ENCODE measurements around the gene MYL10. TPM values are rescaled to one million over a fixed set of nuclear protein-coding genes. Genes with fewer than 3 reads are reported as not detected.
"Not testable (repeated sequence)": the region's sequence is repeated elsewhere in the genome, so short reads cannot be mapped to it uniquely, and the experiment has no call there.

MYL10 gene
- total RNA-seq, 5 donors from 2014 or later (not counting 1 experiment from before 2014, with no cell fraction given): not detected

DNA sequence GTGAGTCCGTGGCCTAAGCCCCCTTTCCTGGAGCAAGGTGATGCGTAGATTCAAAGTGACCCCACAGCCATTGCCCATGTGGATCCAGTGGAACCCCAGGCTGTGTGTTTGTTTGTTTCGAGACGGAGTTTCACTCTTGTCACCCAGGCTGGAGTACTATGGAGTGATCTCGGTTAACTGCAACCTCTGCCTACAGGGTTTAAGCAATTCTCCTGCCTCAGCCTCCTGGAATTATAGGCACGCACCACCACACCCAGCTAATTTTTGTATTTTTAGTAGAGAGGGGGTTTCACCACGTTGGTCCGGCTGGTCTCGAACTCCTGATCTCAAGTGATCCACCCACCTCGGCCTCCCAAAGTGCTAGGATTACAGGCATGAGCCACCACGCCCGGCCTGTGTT is 18.8 kb upstream of the MYL10 start:
- H3K4me3 Mint-ChIP-seq; POLR2A ChIA-PET; H3K27ac ChIP-seq (ENCODE audit: low read length); H3K27ac Mint-ChIP-seq; H3K9me3 Mint-ChIP-seq; ATAC-seq (replicated peaks in 1 of 4); H3K36me3 ChIP-seq (ENCODE audit: control insufficient read depth in 2 of 2, extremely low read depth in 1 of 2, insufficient read depth in 1 of 2, low read length in 1 of 2); DNase-seq; H3K4me1 ChIP-seq (ENCODE audit: control insufficient read depth in 1 of 2, extremely low read depth in 1 of 2, insufficient read depth in 2 of 2, low read length in 2 of 2); H3K4me3 ChIP-seq (ENCODE audit: control insufficient read depth in 1 of 2, extremely low read depth in 1 of 2, low read length in 1 of 2); H3K9me3 ChIP-seq; H3K36me3 Mint-ChIP-seq; CTCF ChIA-PET; H3K4me1 Mint-ChIP-seq: not testable (repeated sequence)
- 71% methylated on average over 3 of the region's 12 CpGs for WGBS (ENCODE audit: insufficient coverage)
- peaks cover 8 to 31% of the 10 kb centered on the region in 2 donors for H3K27me3 Mint-ChIP-seq
- H3K27me3 ChIP-seq (replicated peaks in 1 of 2; ENCODE audit: control insufficient read depth in 2 of 2, extremely low read depth in 1 of 2, insufficient read depth in 2 of 2, low read length in 1 of 2): peaks cover 0 to 36% of the 10 kb centered on the region in 2 experiments

GRCh38 chr7:101645951-101646350 is 16.9 kb upstream of the MYL10 start:
- POLR2A ChIA-PET: no interaction called here
- Mint-ChIP-seq H3K27ac (no peak overlapping the region), H3K9me3 (no peaks in the 10 kb centered on the region), H3K27me3 (peaks cover 8 to 22% of the 10 kb centered on the region in 2 donors), H3K36me3 (no peaks in the 10 kb centered on the region), H3K4me1 (no peaks in the 10 kb centered on the region), H3K4me3 (no peak overlapping the region)
- Histone ChIP-seq H3K9me3 (no peaks in the 10 kb centered on the region), H3K27ac (ENCODE audit: low read length) (no peak overlapping the region), H3K36me3 (ENCODE audit: control insufficient read depth in 2 of 2, extremely low read depth in 1 of 2, insufficient read depth in 1 of 2, low read length in 1 of 2) (no peaks in the 10 kb centered on the region), H3K4me1 (ENCODE audit: control insufficient read depth in 1 of 2, extremely low read depth in 1 of 2, insufficient read depth in 2 of 2, low read length in 2 of 2) (no peaks in the 10 kb centered on the region), H3K4me3 (ENCODE audit: control insufficient read depth in 1 of 2, extremely low read depth in 1 of 2, low read length in 1 of 2) (no peak overlapping the region), H3K27me3 (replicated peaks in 1 of 2; ENCODE audit: control insufficient read depth in 2 of 2, extremely low read depth in 1 of 2, insufficient read depth in 2 of 2, low read length in 1 of 2) (peaks cover 0 to 24% of the 10 kb centered on the region in 2 experiments)
- ATAC-seq (replicated peaks in 1 of 4) (no peak), DNase-seq (no peak)
- WGBS (ENCODE audit: insufficient coverage): 95% methylated on average over 11 of the region's 13 CpGs
- CTCF ChIA-PET: interaction anchor here in 1 of 2 donors (0.6 kb wide), 1 partner anchor 301 kb away, joined by 6 read pairs; no protein-coding TSS in a partner anchor

GRCh38 chr7:101644879-101645278 is 15.8 kb upstream of the MYL10 start:
- ATAC-seq (replicated peaks in 1 of 4) (no peak), DNase-seq (no peak)
- no peaks in the 10 kb centered on the region for H3K9me3 Mint-ChIP-seq
- Histone ChIP-seq H3K9me3 (no peaks in the 10 kb centered on the region), H3K27ac (ENCODE audit: low read length) (no peak overlapping the region), H3K4me1 (ENCODE audit: control insufficient read depth in 1 of 2, extremely low read depth in 1 of 2, insufficient read depth in 2 of 2, low read length in 2 of 2) (no peaks in the 10 kb centered on the region), H3K4me3 (ENCODE audit: control insufficient read depth in 1 of 2, extremely low read depth in 1 of 2, low read length in 1 of 2) (no peak overlapping the region), H3K36me3 (ENCODE audit: control insufficient read depth in 2 of 2, extremely low read depth in 1 of 2, insufficient read depth in 1 of 2, low read length in 1 of 2) (no peaks in the 10 kb centered on the region), H3K27me3 (replicated peaks in 1 of 2; ENCODE audit: control insufficient read depth in 2 of 2, extremely low read depth in 1 of 2, insufficient read depth in 2 of 2, low read length in 1 of 2) (peaks cover 0 to 13% of the 10 kb centered on the region in 2 experiments)
- no peaks in the 10 kb centered on the region for H3K4me1 Mint-ChIP-seq
- POLR2A ChIA-PET: no interaction called here
- CTCF ChIA-PET: no interaction called here
- peaks cover 3 to 16% of the 10 kb centered on the region in 2 donors for H3K27me3 Mint-ChIP-seq
- no peak overlapping the region for H3K4me3 Mint-ChIP-seq
- 76% methylated on average over 16 of the region's 18 CpGs for WGBS (ENCODE audit: insufficient coverage)
- H3K27ac Mint-ChIP-seq: no peak overlapping the region
- H3K36me3 Mint-ChIP-seq: no peaks in the 10 kb centered on the region

- H3K9me3 ChIP-seq; DNase-seq; H3K4me1 ChIP-seq (ENCODE audit: control insufficient read depth in 1 of 2, extremely low read depth in 1 of 2, insufficient read depth in 2 of 2, low read length in 2 of 2); H3K4me3 ChIP-seq (ENCODE audit: control insufficient read depth in 1 of 2, extremely low read depth in 1 of 2, low read length in 1 of 2); H3K36me3 ChIP-seq (ENCODE audit: control insufficient read depth in 2 of 2, extremely low read depth in 1 of 2, insufficient read depth in 1 of 2, low read length in 1 of 2); H3K27me3 ChIP-seq (replicated peaks in 1 of 2; ENCODE audit: control insufficient read depth in 2 of 2, extremely low read depth in 1 of 2, insufficient read depth in 2 of 2, low read length in 1 of 2); H3K27ac ChIP-seq (ENCODE audit: low read length); H3K4me1 Mint-ChIP-seq; H3K4me3 Mint-ChIP-seq; POLR2A ChIA-PET; ATAC-seq (replicated peaks in 1 of 4); H3K36me3 Mint-ChIP-seq; H3K27ac Mint-ChIP-seq; H3K9me3 Mint-ChIP-seq; H3K27me3 Mint-ChIP-seq: not testable (repeated sequence)
- no CpG with 5 or more reads among the region's 4 CpGs for WGBS (ENCODE audit: insufficient coverage)
- CTCF ChIA-PET: interaction anchor here in 1 of 2 donors (0.7 kb wide), 1 partner anchor 501 kb away, joined by 3 read pairs; no protein-coding TSS in a partner anchor
These were observed 10.0 kb upstream of the MYL10 start for GRCh38 chr7:101639127-101639526.

- WGBS (ENCODE audit: insufficient coverage): 76% methylated on average over 3 of the region's 9 CpGs
- Histone ChIP-seq H3K36me3 (ENCODE audit: control insufficient read depth in 2 of 2, extremely low read depth in 1 of 2, insufficient read depth in 1 of 2, low read length in 1 of 2) (no peaks in the 10 kb centered on the region), H3K4me3 (ENCODE audit: control insufficient read depth in 1 of 2, extremely low read depth in 1 of 2, low read length in 1 of 2) (no peak overlapping the region), H3K27ac (ENCODE audit: low read length) (no peak overlapping the region), H3K27me3 (replicated peaks in 1 of 2; ENCODE audit: control insufficient read depth in 2 of 2, extremely low read depth in 1 of 2, insufficient read depth in 2 of 2, low read length in 1 of 2) (peaks cover 0 to 16% of the 10 kb centered on the region in 2 experiments), H3K4me1 (ENCODE audit: control insufficient read depth in 1 of 2, extremely low read depth in 1 of 2, insufficient read depth in 2 of 2, low read length in 2 of 2) (no peaks in the 10 kb centered on the region), H3K9me3 (no peaks in the 10 kb centered on the region)
- Mint-ChIP-seq H3K4me1 (no peaks in the 10 kb centered on the region), H3K27me3 (peaks cover 0 to 4% of the 10 kb centered on the region in 2 donors), H3K9me3 (no peaks in the 10 kb centered on the region), H3K27ac (no peak overlapping the region), H3K4me3 (no peak overlapping the region), H3K36me3 (no peaks in the 10 kb centered on the region)
- CTCF ChIA-PET: no interaction called here
- POLR2A ChIA-PET: no interaction called here
- DNase-seq: no peak
- no peak for ATAC-seq (replicated peaks in 1 of 4)
These were observed 7.9 kb upstream of the MYL10 start for GRCh38 chr7:101636822-101637623.

- H3K4me1 ChIP-seq (ENCODE audit: control insufficient read depth in 1 of 2, extremely low read depth in 1 of 2, insufficient read depth in 2 of 2, low read length in 2 of 2): no peaks in the 10 kb centered on the region
- no peaks in the 10 kb centered on the region for H3K36me3 Mint-ChIP-seq
- H3K9me3 ChIP-seq: no peaks in the 10 kb centered on the region
- H3K4me1 Mint-ChIP-seq: no peaks in the 10 kb centered on the region
- no peak overlapping the region for H3K27ac Mint-ChIP-seq
- WGBS (ENCODE audit: insufficient coverage): 33% methylated on average over 1 of the region's 2 CpGs
- no peaks in the 10 kb centered on the region for H3K36me3 ChIP-seq (ENCODE audit: control insufficient read depth in 2 of 2, extremely low read depth in 1 of 2, insufficient read depth in 1 of 2, low read length in 1 of 2)
- H3K9me3 Mint-ChIP-seq: no peaks in the 10 kb centered on the region
- H3K27ac ChIP-seq (ENCODE audit: low read length): no peak overlapping the region
- no peak overlapping the region for H3K4me3 ChIP-seq (ENCODE audit: control insufficient read depth in 1 of 2, extremely low read depth in 1 of 2, low read length in 1 of 2)
- ChIA-PET POLR2A (no interaction called here), CTCF (no interaction called here)
- H3K4me3 Mint-ChIP-seq: no peak overlapping the region
- DNase-seq (no peak), ATAC-seq (replicated peaks in 1 of 4) (no peak)
- H3K27me3 ChIP-seq (replicated peaks in 1 of 2; ENCODE audit: control insufficient read depth in 2 of 2, extremely low read depth in 1 of 2, insufficient read depth in 2 of 2, low read length in 1 of 2): peaks cover 0 to 29% of the 10 kb centered on the region in 2 experiments
- peaks cover 0 to 2% of the 10 kb centered on the region in 2 donors for H3K27me3 Mint-ChIP-seq
These were observed 6.4 kb upstream of the MYL10 start for GRCh38 chr7:101635484-101635883.
